Cortex of kidney (tissue), 1 donor: Measurements from ENCODE around the gene IL10RB.
A peak's percentile ranks its signal among the peaks of the same experiment; 100 is the strongest.
"Not testable (repeated sequence)": the region's sequence is repeated elsewhere in the genome, so short reads cannot be mapped to it uniquely, and the experiment has no call there.

Experiments used
- DNase-seq: peaks from one replicate; lab custom pipeline; 2025; lab: John Stamatoyannopoulos, UW

Gene IL10RB

DNA sequence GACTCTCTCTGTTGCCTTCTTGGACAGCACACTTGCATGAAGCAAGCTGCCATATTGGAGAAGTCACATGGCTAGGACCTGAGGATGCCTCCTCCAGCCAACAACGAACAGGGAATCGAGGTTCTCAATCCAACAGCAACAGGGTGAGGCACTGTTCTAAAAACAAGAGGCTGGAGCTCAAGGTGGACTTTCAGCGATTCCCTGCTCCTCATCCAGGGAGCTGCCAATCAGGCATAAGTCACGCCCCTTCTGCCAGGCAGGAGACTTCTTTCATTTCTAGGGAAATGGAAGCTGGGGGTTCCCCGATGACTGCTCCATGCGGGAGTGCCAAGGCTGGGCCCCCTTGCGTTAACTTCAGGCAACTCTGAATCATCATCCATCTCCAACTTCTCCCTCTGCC, 35.9 kb downstream of the IL10RB start:
- DNase-seq: no peak

DNA sequence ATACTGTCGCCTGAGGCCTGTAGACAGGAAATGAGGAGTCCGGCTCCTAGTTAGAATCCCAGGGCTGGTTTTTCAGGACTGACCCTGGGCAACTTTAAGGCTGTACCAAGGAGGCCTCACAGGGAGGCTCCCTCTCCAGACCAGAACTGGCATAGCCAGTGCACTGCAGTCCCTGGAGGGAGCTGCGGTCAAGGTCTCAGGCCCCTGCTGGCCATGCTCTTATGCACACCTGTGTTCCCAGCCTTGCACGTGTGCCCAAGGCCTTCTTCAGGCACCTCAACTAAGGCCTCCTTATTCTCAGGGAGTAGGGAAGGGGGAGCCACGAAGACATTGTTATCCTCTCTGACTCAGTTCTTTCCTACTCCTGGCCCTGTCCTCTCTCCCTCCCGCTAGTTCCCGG, 36.6 kb downstream of the IL10RB start:
- no peak for DNase-seq

DNA sequence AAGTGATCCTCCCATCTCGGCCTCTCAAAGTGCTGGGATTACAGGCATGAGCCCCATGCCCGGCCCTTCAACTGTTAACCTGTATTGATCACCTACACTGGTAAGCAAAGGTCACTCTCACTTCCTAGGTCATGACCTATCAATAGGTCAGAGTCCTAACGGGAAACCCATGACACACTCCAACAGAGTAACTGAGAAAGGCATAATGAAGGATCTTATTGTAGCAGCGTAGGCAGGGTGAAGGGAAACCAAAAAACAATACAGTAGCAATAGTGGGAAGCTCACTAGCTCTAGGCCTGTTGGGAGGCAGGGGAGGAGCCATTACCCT, 39.1 kb downstream of the IL10RB start:
- no peak for DNase-seq

DNA sequence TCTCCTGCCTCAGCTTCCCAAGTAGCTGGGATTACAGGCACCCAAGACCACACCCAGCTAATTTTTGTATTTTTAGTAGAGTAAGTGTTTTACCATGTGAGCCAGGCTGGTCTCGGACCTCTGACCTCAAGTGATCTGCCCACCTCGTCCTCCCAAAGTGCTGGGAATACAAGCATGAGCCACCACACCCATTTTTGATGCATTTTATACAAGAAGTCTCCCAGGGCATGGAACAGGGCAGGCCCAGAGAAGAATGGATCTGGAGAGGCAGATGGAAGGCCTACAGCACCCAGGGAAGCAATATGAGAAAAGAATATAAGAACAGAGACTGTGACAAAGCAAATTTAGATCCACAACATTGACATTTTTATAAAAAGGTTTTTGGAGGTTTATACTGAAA, 39.8 kb downstream of the IL10RB start:
- no peak for DNase-seq

DNA sequence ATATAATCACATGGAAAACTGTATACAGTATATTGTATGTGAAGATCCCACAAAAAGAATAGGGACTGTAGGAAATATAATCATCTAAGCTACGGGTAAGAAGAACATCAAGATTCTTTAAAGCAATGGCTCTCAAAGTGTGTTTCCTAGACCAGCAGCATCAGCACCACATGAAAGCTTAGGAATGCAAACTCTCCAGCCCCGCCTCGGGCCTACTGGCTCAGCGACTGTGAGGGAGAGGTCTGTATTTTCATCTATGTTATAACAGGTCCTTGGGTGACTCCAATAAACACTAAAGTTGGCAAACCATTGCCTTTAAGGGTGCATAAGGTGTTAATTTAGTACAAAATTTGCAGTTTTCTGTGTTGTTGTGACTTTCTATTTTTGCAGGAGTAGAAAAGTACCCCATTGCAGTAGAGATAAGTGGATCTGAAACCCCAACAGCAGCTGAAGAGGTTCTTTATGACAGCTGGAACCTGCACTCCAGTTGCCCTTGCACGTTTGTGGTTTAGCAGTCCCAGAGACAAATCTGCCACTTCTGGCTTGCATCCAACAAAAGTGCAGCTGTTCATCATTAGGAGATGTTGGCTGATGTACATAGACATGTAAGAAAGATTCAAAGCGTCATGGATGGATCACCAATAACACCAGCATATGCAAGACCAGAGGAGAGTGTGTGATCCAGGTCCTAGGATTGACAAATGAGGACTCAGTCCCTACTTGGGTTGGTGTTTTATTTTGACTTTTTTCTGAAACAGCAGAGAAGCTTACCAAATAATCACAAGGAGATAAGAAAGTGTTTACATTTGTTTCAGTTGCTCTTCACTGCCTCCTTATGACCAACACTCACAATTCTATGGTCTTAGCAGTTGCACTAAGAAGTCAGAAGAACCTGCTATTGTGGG, 42.7 kb downstream of the IL10RB start:
- DNase-seq: no peak

DNA sequence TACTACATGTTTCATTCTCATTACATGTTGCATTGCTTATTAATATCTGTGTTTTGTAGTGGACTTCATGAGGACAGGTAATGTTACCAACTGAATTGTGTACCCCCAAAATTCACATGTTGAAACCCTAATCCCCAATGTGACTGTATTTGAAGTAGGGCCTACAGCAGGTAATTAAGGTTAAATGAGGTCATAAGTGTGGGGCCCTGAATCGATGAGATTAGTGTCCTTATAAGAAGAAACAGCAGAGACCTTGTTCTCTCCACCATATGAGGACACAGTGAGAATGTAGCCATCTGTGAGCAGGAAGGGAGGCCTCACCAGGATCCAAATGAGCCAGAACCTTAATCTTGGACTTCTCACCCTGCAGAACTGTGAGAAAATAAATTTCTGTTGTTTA, 43.6 kb downstream of the IL10RB start:
- no peak for DNase-seq

DNA sequence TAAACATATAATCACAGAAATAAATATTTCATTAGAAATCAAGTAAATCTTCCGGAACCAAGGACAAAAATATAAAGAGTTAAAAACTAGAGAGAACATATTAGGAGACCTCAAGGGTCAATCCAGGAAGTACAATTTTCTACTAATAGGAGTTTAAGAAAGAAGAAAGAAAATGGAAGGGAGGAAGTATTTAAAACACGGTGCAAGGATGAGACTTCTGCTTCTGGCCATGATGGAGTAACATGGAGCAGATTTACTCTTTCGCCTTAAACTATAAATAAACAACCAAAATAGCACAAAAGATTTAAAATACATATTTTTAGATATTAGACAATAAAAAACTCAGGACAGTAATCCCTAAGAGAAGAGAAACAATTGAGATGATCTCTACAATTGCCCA, 46.0 kb downstream of the IL10RB start:
- no peak for DNase-seq

DNA sequence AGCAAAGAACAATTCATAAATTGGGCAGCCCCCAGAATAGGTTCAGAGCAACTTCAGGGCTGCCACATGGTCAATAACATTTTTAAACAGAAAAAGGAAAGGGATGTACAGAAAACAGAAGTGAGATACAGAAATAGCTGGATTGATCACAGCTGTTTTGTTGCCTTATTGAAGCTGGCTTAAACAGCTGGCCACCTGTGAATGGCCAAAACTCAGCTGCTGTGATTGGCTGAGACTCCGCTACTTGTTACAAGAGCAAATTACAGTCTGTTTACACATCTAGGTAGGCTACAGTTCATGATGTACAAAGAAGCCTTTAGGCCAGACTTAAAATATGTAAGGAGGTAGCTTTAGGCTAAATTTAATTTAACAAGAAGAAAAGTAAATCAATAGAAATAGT, 47.0 kb downstream of the IL10RB start:
- DNase-seq: no peak

DNA sequence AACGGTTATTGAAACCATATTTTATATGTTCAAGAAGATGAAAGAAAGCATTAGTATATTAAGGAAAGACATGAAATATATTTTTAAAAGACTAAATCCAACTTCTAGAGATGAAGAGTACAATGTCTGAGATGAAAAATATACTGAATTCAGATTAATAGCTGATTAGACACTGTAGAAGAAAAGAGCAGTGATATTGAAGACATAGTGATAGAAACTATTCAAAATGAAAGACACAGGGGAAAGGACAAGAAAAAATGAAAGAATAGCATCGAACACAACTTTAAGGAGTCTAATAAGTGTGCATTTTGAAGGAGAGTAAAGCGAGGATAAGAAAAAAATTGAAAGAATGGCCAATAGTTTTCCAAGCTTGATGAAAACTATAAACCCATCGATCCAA, 47.4 kb downstream of the IL10RB start:
- DNase-seq: no peak

DNA sequence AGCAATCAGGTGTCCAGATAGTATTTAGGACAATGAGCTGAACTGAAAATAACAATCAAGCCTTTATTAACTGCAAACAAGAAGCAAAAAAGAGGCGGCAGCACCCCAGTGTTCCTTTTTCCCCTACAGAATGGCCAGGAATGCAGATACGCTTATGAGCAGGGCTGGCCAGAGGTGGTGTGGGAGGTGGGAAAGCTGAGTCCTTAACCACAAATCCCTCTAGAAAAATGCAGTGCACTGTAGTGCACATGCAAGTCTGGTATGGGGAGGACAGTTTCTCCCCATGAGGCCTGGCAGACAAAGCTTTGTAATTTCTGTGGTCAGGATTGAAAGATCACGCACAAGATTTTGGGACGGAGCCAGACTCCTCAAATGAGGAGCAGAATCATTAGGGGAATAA, 47.9 kb downstream of the IL10RB start:
- DNase-seq: no peak

DNA sequence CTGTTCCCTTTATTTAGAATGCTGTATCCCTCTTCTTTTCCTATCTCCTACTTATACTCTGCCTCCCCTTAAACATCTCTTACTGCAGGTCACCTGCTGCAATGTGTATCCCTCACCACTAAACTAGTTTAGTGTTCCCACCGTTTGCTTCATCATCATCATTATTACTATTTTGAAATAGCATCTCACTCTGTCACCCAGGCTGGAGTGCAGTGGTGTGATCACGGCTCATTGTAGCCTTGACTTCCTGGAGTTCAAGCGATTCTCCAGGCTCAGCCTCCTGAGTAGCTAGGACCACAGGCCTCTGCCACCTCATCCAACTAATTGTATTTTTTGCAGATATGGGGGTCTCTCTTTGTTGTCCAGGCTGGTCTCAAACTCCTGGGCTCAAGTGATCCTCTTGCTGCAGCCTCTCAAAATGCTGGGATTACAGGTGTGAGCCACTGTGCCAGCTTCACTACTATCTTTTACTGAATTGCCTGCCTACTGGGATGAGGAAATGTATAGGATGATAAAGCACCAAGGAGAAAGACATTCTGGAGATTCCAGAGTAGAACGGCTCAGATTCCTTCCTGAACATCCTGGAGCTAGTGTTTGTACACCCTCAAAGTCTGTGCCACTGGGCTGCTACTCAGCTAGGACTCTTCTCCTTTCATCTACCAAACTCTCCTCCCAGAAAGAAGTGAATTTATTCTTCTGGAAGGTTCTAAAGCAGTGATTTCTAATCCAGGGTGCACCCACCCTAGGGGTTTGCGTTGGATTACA, 50.0 kb downstream of the IL10RB start:
- no peak for DNase-seq

DNA sequence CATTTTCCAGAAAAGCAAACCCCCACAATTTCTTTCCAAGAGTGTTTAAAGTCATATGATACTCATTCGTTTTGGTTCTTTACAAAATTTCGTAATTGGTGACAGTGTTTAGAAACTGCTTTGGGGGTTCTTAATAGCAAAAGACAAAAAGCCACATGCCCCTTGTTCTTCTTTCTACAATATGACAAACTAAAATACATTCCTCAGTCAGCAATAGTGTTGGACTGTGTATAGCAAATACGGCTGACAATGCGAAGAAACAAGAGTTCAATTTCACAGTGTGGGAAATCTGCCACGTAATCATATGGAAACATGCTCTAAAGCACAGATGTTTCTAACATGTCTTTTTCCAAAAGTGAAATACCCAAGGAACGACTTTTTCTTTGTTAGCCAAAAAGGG, 51.0 kb downstream of the IL10RB start:
- no peak for DNase-seq

DNA sequence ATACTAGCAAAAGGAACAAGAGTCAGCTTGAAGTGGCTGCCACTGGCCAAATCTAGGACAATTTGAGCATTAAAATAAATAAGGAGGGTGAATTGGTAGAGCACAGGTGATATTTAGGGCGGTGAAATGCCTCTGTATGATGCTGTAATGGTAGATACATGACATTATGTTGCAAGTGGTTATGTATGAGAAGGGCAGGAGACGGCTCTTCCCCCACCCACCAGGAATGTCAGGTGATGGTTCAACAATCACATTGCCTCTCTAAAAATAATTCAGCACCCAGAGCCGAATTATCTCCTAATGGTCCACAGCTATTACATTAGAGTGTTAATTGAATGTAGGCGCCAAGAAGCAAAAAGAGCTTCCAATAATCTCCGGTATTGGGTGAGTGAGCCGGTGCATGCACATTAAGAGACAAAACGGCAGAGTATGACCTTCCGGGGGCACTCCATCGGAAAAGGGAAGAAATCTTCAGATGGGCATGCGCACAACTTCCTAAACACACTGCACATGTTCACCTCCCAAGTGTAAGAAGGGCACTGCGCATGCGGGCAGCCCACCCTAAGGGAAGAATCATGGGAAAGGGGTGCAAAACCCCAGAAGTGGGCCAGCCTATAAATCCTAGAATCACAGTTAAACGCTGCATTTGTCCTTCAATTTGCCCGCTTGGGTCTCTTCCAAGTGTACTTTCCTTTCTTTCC, 51.8 kb downstream of the IL10RB start:
- DNase-seq: no peak

DNA sequence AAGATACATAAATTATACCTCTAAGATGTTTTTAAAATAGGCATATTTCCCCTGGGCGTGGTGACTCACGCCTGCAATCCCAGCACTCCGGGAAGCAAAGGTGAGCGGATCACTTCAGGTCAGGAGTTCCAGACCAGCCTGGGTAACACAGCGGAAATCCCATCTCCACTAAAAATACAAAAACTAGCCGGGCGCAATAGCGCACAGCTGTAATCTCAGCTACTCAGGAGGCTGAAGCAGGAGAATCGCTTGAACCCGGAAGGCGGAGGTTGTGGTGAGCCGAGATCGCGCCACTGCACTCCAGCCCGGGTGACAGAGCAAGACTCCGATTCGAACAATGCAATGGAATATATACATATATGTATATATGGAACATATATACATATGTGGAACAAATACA, 54.8 kb downstream of the IL10RB start:
- DNase-seq: not testable (repeated sequence)

DNA sequence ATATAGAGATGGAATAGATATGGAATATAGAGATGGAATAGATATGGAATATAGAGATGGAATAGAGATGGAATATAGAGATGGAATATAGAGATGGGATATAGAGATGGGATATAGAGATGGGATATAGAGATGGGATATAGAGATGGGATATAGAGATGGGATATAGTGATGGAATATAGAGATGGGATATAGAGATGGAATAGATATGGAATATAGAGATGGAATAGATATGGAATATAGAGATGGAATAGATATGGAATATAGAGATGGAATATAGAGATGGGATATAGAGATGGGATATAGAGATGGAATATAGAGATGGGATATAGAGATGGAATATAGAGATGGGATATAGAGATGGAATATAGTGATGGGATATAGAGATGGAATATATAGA, 57.4 kb downstream of the IL10RB start:
- DNase-seq: not testable (repeated sequence)

DNA sequence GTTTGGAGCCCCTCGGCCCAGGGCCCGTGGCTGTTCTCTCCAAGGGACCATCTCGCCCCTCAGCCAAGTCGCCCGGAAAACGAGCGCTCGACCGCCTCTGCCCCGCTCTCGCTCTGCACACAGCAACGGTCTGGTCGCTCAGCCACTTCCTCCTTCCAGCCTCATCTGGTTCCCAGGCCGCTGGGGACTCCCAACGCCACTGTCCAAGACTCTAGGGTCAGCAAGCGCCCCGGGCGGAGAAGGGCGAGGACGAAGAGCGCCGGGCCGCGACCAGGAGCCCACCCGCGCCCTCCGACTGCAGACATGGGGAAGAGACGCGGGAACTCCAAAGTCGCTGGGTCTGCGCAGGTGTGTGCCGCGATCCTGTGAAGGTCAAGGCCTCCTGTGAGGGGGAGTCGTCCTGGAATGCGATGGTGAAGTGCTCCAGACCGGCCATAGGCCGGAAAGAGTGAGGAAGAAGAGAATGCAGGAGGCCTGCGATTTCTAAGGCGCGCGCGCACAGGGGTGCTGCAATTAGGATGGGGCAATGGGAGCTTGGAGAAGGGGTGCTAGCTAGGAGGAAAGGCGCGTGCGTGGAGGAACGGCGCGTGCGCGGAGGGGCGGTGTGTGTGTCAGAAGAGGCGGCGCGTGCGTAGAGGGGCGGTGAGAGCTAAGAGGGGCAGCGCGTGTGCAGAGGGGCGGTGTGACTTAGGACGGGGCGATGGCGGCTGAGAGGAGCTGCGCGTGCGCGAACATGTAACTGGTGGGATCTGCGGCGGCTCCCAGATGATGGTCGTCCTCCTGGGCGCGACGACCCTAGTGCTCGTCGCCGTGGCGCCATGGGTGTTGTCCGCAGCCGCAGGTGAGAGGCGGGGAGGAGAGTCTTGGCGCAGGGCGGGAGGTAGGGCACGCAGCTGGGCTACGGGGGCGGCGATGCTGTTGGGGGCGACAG, 58.4 kb downstream of the IL10RB start, which contains the start of gene IFNAR1:
Gene IFNAR1 (plus strand): TSS at position 680 of the 931 bp plus-strand sequence. CDS start 86 bp downstream, at position 766.
- peak; percentile 74 for DNase-seq

DNA sequence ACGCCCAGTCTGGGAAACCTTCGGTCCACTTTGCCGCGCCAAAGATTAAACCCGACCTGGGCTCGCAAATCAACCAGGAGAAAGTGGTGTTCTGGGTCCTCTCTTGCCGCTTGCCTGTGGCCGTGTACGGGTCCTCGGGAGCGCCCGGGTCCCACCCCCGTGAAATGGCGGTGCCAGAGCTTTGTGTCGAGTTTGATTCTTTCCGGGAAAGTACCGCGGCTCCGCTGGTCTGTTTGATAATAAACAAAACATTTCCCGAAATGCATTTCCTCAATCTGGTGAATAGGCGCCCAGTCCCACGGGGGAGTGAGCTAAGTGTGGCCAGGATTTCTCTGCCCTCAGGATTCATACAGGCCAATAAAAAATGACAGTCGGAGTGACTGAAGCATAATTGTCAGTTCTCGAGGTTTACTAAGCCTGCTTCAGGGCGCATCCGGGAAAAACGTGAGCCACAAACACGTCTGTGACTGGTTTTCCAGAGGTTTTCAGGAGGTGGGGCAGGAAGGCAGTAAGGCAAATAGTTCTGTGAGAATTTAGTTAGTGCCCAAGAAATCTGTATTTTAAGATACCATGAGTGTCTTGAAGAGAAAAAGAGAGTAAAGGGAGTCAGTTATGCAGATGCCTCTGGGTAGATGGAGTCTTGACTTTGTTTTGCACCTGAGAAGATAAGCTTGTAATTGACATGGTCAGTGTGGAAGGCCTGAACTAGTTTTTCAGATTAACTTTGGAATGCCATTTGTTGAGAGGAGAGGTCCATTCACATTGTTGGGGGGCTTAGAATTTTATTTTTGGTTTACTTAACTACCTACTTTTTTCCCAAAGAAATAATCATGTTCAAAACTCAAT, 59.3 kb downstream of the IL10RB start:
- DNase-seq: no peak

DNA sequence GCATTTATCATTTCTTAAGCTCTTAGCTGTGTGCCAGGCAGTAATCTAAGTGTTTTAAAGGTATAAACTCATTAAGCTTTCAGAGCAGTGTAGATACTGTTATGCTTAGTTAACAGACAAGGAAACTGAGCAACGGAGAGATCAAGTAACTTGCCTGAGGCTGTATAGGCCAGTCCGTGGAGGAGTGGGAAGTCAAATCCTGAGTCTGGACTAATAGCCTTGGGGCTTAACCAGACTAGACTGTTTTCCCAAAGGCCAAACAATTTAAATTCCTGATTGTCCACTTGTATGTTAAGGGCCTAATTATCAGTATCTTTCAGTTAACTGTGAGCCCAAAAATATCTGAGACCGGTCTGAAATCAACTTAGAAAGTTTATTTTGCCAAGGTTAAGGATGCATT, 61.2 kb downstream of the IL10RB start:
- DNase-seq: no peak

DNA sequence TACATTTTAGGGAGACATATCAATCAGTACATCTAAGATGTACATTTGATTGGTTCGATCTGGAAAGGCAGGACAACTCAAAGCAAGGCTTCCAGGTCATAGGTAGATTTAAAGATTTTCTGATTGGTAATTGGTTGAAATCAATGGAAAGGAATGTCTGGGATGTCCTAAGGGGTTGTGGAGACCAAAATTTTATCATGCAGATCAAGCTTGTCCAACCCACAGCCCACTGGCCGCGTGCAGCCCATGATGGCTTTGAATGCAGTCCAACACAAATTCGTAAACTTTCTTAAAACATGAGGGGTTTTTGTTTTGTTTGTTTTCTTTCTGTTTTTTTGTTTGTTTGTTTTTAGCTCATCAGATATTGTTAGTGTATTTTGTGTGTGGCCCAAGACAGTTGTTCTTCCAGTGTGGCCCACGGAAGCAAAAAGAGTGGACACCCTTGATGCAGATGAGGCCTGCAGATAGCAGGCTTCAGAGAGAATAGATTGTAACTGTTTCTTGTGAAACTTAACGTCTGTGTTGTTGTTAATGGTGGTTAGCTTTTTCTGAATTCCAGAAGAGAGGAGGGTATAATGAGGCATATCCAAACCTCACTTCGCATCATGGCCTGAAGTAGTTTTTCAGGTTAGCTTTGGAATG, 61.7 kb downstream of the IL10RB start:
- no peak for DNase-seq

DNA sequence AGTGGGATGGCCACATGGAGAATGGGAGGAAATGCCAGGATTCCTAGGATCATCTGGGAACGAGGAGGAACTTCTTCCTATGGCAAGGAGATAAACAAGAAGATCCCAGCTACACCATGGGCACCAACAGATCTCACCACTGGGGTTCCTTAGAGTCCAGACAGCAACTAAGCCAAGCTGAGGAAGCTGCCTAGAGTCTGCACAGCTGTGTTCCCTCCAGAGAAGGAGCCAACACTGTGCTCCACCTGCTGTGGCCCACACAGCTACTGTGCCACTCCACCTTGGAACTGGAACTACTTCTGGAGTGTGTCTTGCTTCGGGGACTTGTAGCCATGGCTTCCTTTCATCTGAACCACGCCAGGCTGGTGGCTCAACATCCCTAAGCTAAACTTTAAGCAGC, 64.6 kb downstream of the IL10RB start:
- no peak for DNase-seq
